ENCODE data around the gene GSX1. TPM values are rescaled to one million over a fixed set of nuclear protein-coding genes. Genes with fewer than 3 reads are reported as not detected.

GSX1 gene
- total and polyA plus RNA-seq, 2 donors (not counting 3 experiments of a cell fraction or from before 2014, with no cell fraction given) = not detected

DNA sequence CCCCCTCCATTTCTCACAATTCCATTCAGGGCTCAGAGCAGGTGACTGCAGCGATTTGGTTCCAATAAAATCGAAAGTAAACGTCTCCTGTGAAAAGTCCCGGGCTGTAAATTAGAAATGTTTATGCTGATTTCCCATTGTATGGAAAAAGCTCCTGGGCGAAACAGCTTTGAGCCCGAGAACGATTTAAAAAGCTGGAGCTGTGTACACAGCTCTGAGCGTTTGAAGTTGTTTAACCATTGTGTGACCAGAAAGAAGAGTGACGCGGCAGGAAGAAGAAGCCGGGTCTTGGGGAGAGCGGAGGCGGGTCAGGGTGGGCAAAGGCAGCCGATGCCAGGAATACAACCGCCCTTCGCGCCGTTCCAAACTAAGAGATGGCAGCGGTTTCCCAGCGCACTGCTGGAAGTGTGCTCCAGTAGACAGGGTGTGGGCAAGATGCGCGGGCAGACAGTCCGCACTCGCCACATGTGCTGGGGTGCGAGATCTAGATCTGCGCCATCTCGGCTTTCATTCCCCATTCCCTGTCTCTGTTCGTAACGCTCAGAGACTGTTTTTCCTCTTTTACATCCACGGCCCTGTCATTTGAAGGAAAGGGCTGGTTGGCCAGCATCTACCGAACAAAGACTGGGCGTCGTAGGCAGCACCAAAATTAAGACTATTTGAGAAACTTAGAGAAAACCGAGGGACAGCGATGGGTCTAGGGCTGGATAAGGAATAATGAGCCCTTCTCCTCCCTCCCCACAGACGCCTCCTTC lies 960 bp upstream of the GSX1 start:
- no peak overlapping the region for H3K27ac ChIP-seq (ENCODE audit: insufficient read depth, low read depth, low read length)
- TF ChIP-seq, protein P1, sequence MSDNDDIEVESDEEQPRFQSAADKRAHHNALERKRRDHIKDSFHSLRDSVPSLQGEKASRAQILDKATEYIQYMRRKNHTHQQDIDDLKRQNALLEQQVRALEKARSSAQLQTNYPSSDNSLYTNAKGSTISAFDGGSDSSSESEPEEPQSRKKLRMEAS (IDR thresholded peaks at IDR 0.05; ENCODE audit: insufficient read depth, insufficient read length) = no peak
- TF ChIP-seq FOS (IDR thresholded peaks at IDR 0.05; ENCODE audit: borderline replicate concordance, insufficient read depth, low read length) (no peak), EZH2 (IDR thresholded peaks at IDR 0.05; ENCODE audit: borderline replicate concordance, low read depth, low read length, severe bottlenecking) (peak; percentile 67), MYC (IDR thresholded peaks at IDR 0.05; ENCODE audit: low read depth, low read length) (no peak), POLR2AphosphoS5 (IDR thresholded peaks at IDR 0.05; ENCODE audit: insufficient read depth, low read depth, low read length) (no peak)
- TF ChIP-seq, protein P2, sequence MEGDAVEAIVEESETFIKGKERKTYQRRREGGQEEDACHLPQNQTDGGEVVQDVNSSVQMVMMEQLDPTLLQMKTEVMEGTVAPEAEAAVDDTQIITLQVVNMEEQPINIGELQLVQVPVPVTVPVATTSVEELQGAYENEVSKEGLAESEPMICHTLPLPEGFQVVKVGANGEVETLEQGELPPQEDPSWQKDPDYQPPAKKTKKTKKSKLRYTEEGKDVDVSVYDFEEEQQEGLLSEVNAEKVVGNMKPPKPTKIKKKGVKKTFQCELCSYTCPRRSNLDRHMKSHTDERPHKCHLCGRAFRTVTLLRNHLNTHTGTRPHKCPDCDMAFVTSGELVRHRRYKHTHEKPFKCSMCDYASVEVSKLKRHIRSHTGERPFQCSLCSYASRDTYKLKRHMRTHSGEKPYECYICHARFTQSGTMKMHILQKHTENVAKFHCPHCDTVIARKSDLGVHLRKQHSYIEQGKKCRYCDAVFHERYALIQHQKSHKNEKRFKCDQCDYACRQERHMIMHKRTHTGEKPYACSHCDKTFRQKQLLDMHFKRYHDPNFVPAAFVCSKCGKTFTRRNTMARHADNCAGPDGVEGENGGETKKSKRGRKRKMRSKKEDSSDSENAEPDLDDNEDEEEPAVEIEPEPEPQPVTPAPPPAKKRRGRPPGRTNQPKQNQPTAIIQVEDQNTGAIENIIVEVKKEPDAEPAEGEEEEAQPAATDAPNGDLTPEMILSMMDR (IDR thresholded peaks at IDR 0.05; ENCODE audit: extremely low read depth in 1 of 2, insufficient read depth in 1 of 2, low read depth in 1 of 2, low read length in 2 of 2) = no peak
- no peaks in the 10 kb centered on the region for H4K20me1 ChIP-seq (replicated peaks; ENCODE audit: control insufficient read depth, extremely low read depth, insufficient read depth, low read length)
- no peak overlapping the region for H2AFZ ChIP-seq (ENCODE audit: low read depth, low read length)
- dilution Hi-C loops (cut with MboI; ENCODE audit: extremely low pct_ligation_motif_present, low sequenced_read_pairs) (no loop called here), intact Hi-C loops (cut with micrococcal nuclease) (loop anchor here (10.0 kb wide), 1 partner anchor 167 kb away; the partner anchor contains the start of genes LNX2 and POLR1D)
- H3K4me2 ChIP-seq (ENCODE audit: insufficient read depth, low read length) = peak overlapping the region; percentile 54
- H3K9me3 ChIP-seq (replicated peaks; ENCODE audit: control insufficient read depth, insufficient read depth, low read length) = no peaks in the 10 kb centered on the region
- BruUV-seq (replicated peaks) = no TSS peak
- H3K36me3 ChIP-seq (ENCODE audit: control insufficient read depth in 2 of 2, extremely low read depth in 1 of 2, insufficient read depth in 2 of 2, low read length in 2 of 2) = no peaks in the 10 kb centered on the region
- H3K4me1 ChIP-seq (ENCODE audit: control insufficient read depth, extremely low read depth, insufficient read depth, low read length) = no peaks in the 10 kb centered on the region
- CTCF ChIA-PET = interaction anchor here (1.6 kb wide), 1 partner anchor 35 kb away, joined by 5 read pairs; no protein-coding TSS in a partner anchor
- H3K9me1 ChIP-seq (replicated peaks; ENCODE audit: control insufficient read depth, extremely low read depth, insufficient read depth, low read length) = no peaks in the 10 kb centered on the region
- POLR2A ChIA-PET = no interaction called here
- no peaks in the 10 kb centered on the region for H3K79me2 ChIP-seq (ENCODE audit: control insufficient read depth, insufficient read depth, low read length)
- FAIRE-seq = no peak
- DNase-seq (ENCODE audit: low read depth, low spot score) = no peak
- no peak overlapping the region for H3K9ac ChIP-seq (replicated peaks; ENCODE audit: extremely low read depth, insufficient read depth, low read length)
- H3K4me3 ChIP-seq (replicated peaks in 1 of 3; ENCODE audit: insufficient read depth in 1 of 3, low read depth in 1 of 3, low read length in 3 of 3) = peak overlapping the region in 1 of 3 experiments; percentile 8
- peaks cover 72 to 83% of the 10 kb centered on the region in 2 experiments for H3K27me3 ChIP-seq (ENCODE audit: control insufficient read depth in 2 of 2, insufficient read depth in 2 of 2, low read length in 2 of 2)

All from endothelial cell of umbilical vein (primary cell).